ENCODE data around the gene MED25.

GRCh38 chr19:49847731-49848696, 29.9 kb downstream of the MED25 start:
- TF ChIP-seq POLR2AphosphoS5 (IDR thresholded peaks at IDR 0.05; ENCODE audit: low read depth, low read length) (no peak), REST (IDR thresholded peaks at IDR 0.05; ENCODE audit: insufficient read depth in 1 of 2, low read depth in 2 of 2, low read length in 2 of 2) (no peak), TAF1 (IDR thresholded peaks at IDR 0.05; ENCODE audit: borderline replicate concordance, insufficient read depth, low read length) (no peak), SIN3A (IDR thresholded peaks at IDR 0.05; ENCODE audit: borderline replicate concordance, insufficient read depth, low read length) (no peak)

Measured in PFSK-1 (cell line).